OCI-LY7 (cell line): ENCODE measurements around the gene MAS1L.

Experiments used
- CTCF ChIP-seq: fragments of 200-600 bp; sonication (generic); conservative IDR thresholded peaks from 2 replicates; pipeline ENCODE4 v1.5.1; 2014; ENCODE audit warnings: mild to moderate bottlenecking, antibody characterized with exemption, low read length, moderate library complexity, mixed read lengths
- EZH2phosphoT487 ChIP-seq: fragments of 200-600 bp; sonication (generic); IDR thresholded peaks from 2 replicates; pipeline ENCODE4 v1.6.1; 2018; ENCODE audit warnings: low read depth, borderline replicate concordance, mild to moderate bottlenecking, mixed run types, antibody characterized with exemption, low read length, moderate library complexity, mixed read lengths

GRCh38 chr6:29501106-29501505, 13.3 kb upstream of the MAS1L start:
- no peak for TF ChIP-seq CTCF
- TF ChIP-seq EZH2phosphoT487: no peak
